ENCODE data around the gene RPUSD3. TPM values are rescaled to one million over a fixed set of nuclear protein-coding genes. Genes with fewer than 3 reads are reported as not detected.

Gene RPUSD3
- total RNA-seq, 1 experiment from 2014 or later: 54.1 TPM

DNA sequence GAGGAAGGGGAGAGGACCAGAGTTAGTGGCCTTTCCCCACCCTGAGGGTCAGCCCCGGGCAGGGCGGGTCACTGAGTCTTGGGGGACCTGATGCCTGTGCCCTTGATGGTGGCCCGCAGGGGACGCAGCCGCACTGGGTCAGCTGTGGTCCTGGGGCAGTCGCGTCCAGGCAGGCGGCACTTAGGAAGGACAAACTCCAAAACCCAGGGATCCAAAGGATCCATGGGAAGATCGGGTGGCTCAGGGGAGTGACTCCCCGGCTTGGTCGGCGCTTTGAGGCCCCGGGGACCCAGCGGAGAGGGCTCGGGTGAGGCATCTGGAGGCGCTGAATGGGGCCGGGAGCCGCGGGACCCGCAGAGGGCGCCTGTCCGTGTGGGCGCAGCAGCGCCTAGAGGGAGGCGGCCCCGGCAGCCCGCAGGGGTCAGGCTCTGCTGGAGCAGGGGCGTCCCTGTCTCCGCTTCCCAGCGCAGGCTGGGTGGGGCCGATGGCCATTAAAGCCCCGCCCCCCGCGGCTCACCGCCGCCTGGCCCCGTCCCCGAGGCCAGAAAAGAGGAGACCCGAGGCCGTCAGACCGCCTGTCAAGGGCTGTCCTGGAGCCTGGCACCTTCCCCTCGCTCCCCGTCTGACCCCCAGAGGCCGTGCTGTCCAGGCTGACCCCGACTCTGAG is 18.7 kb upstream of the RPUSD3 start:
- intact Hi-C loops (cut with micrococcal nuclease): loop anchor here (5.0 kb wide), 1 partner anchor 55 kb away; the partner anchor contains the start of gene IL17RC
- 0 out of 2 replicates have a peak, but pooled peaks cover 9% of the 10 kb centered on the region for H3K4me1 ChIP-seq (ENCODE audit: insufficient read depth, low read length)
- DNase-seq: peak; percentile 48
- H3K27me3 ChIP-seq (ENCODE audit: low read length): no peaks in the 10 kb centered on the region
- TF ChIP-seq CTCF (conservative IDR thresholded peaks at IDR 0.05; ENCODE audit: low read depth, low read length) (peak; percentile 48), EZH2phosphoT487 (IDR thresholded peaks at IDR 0.05; ENCODE audit: borderline replicate concordance, low read length) (no peak), EZH2 (IDR thresholded peaks at IDR 0.05; ENCODE audit: low read length, unreplicated experiment) (no peak)
- H3K9ac ChIP-seq (ENCODE audit: low read length): no peak overlapping the region
- H3K79me2 ChIP-seq (ENCODE audit: low read length): no peaks in the 10 kb centered on the region
- ChIA-PET CTCF (no interaction called here), POLR2A (ENCODE audit: unreplicated experiment) (no interaction called here)
- BruUV-seq (replicated peaks): no TSS peak
- ATAC-seq: peak; percentile 88
- peak overlapping the region; percentile 59 for H3K4me2 ChIP-seq (ENCODE audit: low read length)
- no peaks in the 10 kb centered on the region for H3K36me3 ChIP-seq (ENCODE audit: low read depth, low read length)
- peak overlapping the region; percentile 50; the same call in 1 of the 2 replicates for H3K4me3 ChIP-seq (ENCODE audit: low read length)
- H3K9me2 ChIP-seq (replicated peaks; ENCODE audit: low read length): no peaks in the 10 kb centered on the region
- no peaks in the 10 kb centered on the region for H4K20me1 ChIP-seq (ENCODE audit: low read length)
- no peak overlapping the region for H3K27ac ChIP-seq (ENCODE audit: low read length)
- no peaks in the 10 kb centered on the region for H3K9me3 ChIP-seq (ENCODE audit: low read length)
- no peaks in the 10 kb centered on the region for H3F3A ChIP-seq (ENCODE audit: low read length, unreplicated experiment)
- peak overlapping the region; percentile 69 for H2AFZ ChIP-seq (ENCODE audit: low read length)

DNA sequence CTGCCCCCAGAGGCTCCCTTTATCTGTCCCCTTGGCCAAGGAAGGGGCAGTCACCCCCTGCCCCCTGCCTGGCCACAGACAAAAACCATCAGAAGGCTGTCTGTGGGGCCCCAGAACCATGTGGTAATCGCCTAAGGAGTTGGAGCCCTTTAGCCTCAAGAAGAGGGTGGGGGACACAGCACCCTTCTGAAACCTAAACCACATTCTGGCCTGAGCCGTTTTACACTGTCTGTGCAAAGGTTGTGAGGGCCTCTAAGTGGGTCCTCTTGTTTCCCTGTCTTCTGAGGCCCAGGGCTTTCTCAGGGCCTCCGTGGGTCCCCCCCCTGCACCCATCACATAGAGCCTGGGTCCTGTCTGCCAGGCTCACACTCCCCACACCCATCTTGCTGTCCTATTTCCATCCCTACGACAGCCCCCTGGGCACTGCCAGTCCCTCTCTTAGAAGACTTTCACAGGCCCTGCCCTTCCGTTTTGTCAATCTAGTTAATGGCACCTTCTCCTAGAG is 17.9 kb upstream of the RPUSD3 start:
- BruUV-seq (replicated peaks): no TSS peak
- TF ChIP-seq CTCF (conservative IDR thresholded peaks at IDR 0.05; ENCODE audit: low read depth, low read length): no peak
- no peak for TF ChIP-seq EZH2phosphoT487 (IDR thresholded peaks at IDR 0.05; ENCODE audit: borderline replicate concordance, low read length)
- TF ChIP-seq EZH2 (IDR thresholded peaks at IDR 0.05; ENCODE audit: low read length, unreplicated experiment): no peak
- H3K4me2 ChIP-seq (ENCODE audit: low read length): no peak overlapping the region

DNA sequence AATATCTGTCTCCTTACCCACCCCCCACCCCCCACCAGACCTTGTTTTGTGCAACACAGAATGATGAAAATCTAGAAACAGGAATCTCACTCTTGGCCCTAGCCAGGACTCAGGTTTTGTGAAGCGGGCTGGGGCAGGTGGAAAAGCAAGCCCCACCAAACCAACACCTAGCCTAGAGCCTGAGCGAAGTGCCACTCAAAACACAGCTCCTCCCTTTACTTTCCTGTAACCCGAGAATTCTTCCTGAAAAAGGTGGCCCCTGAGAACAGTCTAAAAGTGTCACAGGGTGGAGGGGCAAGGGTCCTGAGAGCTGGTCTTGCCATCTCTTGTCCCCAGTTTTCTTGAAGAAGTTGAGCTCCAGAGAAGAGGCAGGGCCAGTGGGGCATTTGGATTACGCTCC is 17.4 kb upstream of the RPUSD3 start:
- Histone ChIP-seq H3K27ac (ENCODE audit: low read length) (no peak overlapping the region), H3K4me3 (ENCODE audit: low read length) (no peak overlapping the region), H3K27me3 (ENCODE audit: low read length) (no peaks in the 10 kb centered on the region), H3K4me1 (ENCODE audit: insufficient read depth, low read length) (0 out of 2 replicates have a peak, but pooled peaks cover 9% of the 10 kb centered on the region), H3F3A (ENCODE audit: low read length, unreplicated experiment) (no peaks in the 10 kb centered on the region), H2AFZ (ENCODE audit: low read length) (no peak overlapping the region), H4K20me1 (ENCODE audit: low read length) (no peaks in the 10 kb centered on the region), H3K9ac (ENCODE audit: low read length) (no peak overlapping the region), H3K36me3 (ENCODE audit: low read depth, low read length) (no peaks in the 10 kb centered on the region), H3K9me2 (replicated peaks; ENCODE audit: low read length) (no peaks in the 10 kb centered on the region), H3K4me2 (ENCODE audit: low read length) (no peak overlapping the region), H3K79me2 (ENCODE audit: low read length) (no peaks in the 10 kb centered on the region), H3K9me3 (ENCODE audit: low read length) (no peaks in the 10 kb centered on the region)
- ChIA-PET CTCF (no interaction called here), POLR2A (ENCODE audit: unreplicated experiment) (no interaction called here)
- BruUV-seq (replicated peaks): no TSS peak
- intact Hi-C loops (cut with micrococcal nuclease): loop anchor here (5.0 kb wide), 1 partner anchor 56 kb away; the partner anchor contains the start of gene IL17RC
- DNase-seq (no peak), ATAC-seq (no peak)
- TF ChIP-seq CTCF (conservative IDR thresholded peaks at IDR 0.05; ENCODE audit: low read depth, low read length) (no peak), EZH2phosphoT487 (IDR thresholded peaks at IDR 0.05; ENCODE audit: borderline replicate concordance, low read length) (no peak), EZH2 (IDR thresholded peaks at IDR 0.05; ENCODE audit: low read length, unreplicated experiment) (no peak)

More for the DNA sequence above, 17.9 kb upstream of the RPUSD3 start:
- Histone ChIP-seq H3K27ac (ENCODE audit: low read length) (no peak overlapping the region), H3K9me3 (ENCODE audit: low read length) (no peaks in the 10 kb centered on the region), H2AFZ (ENCODE audit: low read length) (no peak overlapping the region; the same call in 1 of the 2 replicates), H3K36me3 (ENCODE audit: low read depth, low read length) (no peaks in the 10 kb centered on the region), H3K27me3 (ENCODE audit: low read length) (no peaks in the 10 kb centered on the region), H3K9me2 (replicated peaks; ENCODE audit: low read length) (no peaks in the 10 kb centered on the region), H3K4me1 (ENCODE audit: insufficient read depth, low read length) (0 out of 2 replicates have a peak, but pooled peaks cover 9% of the 10 kb centered on the region), H3K79me2 (ENCODE audit: low read length) (no peaks in the 10 kb centered on the region), H3K9ac (ENCODE audit: low read length) (no peak overlapping the region), H3F3A (ENCODE audit: low read length, unreplicated experiment) (no peaks in the 10 kb centered on the region), H4K20me1 (ENCODE audit: low read length) (no peaks in the 10 kb centered on the region), H3K4me3 (ENCODE audit: low read length) (no peak overlapping the region)
- CTCF ChIA-PET: no interaction called here
- intact Hi-C loops (cut with micrococcal nuclease): loop anchor here (5.0 kb wide), 1 partner anchor 56 kb away; the partner anchor contains the start of gene IL17RC
- DNase-seq (no peak), ATAC-seq (no peak)
- POLR2A ChIA-PET (ENCODE audit: unreplicated experiment): no interaction called here

Measured in PC-3 (cell line).